Psoas muscle (tissue), 8 donors: Measurements from ENCODE around the gene ARHGAP10. TPM values are rescaled to one million over a fixed set of nuclear protein-coding genes. Genes with fewer than 3 reads are reported as not detected.

Experiments
- ATAC-seq, 4 donors: fragments of 200-7000 bp; cut with Tn5 transposase; one replicate each; pipeline ENCODE4 v1.9.1; 2020; ENCODE audit warnings: moderate library complexity in 3 of 4, mild to moderate bottlenecking in 2 of 4
- DNase-seq, 2 donors: peaks; one replicate each; pipeline ENCODE4 v3.0.0-alpha.2; 2020
- H3K27ac ChIP-seq: fragments of 200-600 bp; one replicate; pipeline ENCODE4 v1.8.0; 2022
- H3K27me3 ChIP-seq, 3 donors: fragments of 200-600 bp in 1 of 3; one replicate each; pipeline versions ENCODE4 v1.6.1 to v1.8.0; 2013 to 2022; ENCODE audit warnings: low read length in 2 of 3, mild to moderate bottlenecking in 2 of 3, moderate library complexity in 1 of 3; ENCODE audit not compliant: insufficient read depth in 3 of 3
- H3K36me3 ChIP-seq, 2 donors: fragments of 200-600 bp in 1 of 2; one replicate each; pipeline versions ENCODE4 v1.6.1 to v1.8.0; 2013 to 2022; ENCODE audit warnings: low read depth in 1 of 2, mild to moderate bottlenecking in 1 of 2, moderate library complexity in 1 of 2; ENCODE audit not compliant: insufficient read depth in 1 of 2
- H3K4me1 ChIP-seq: fragments of 200-600 bp; one replicate; pipeline ENCODE4 v1.8.0; 2022
- H3K4me3 ChIP-seq: fragments of 200-600 bp; one replicate; pipeline ENCODE4 v1.8.0; 2022; ENCODE audit warnings: mild to moderate bottlenecking
- H3K9me3 ChIP-seq: fragments of 200-600 bp; one replicate; pipeline ENCODE4 v1.8.0; 2022
- CTCF ChIP-seq: fragments of 200-600 bp; IDR thresholded peaks from one replicate; pipeline ENCODE4 v1.8.0; 2022; ENCODE audit warnings: antibody characterized with exemption
- WGBS, 3 donors: extraction: QIAGEN DNeasy Blood & Tissue Kit; methylation state at CpG; one replicate each; pipeline versions ENCODE4 v1.1.6 to v1.1.7; 2013; 5-methylcytosine and 5-hydroxymethylcytosine counted together
- intact Hi-C, 2 donors: fragments of 100-400 bp; cut with DNase I; formaldehyde crosslinking; loops; one replicate each; pipeline versions ENCODE4 v1.11.0 to v1.14.2; 2022
- polyA plus RNA-seq, 3 donors: library from polyadenylated mRNA; stranded (reverse); fragments of 200-250 nt; gene quantifications; one replicate each; pipeline ENCODE4 v1.2.3, GENCODE V29; 2013
- total RNA-seq, 4 donors: library from RNA; stranded (reverse); fragmentation: NEBNext Ultra II Directional in 2 of 4; extraction: Animal tissue kit (Norgen Biotek cat#: 25700) in 2 of 4; gene quantifications; one replicate each; pipeline versions ENCODE4 v1.2.1 to v1.2.4, GENCODE V29; 2021 to 2023
- donor health status: healthy with polysubstance abuse.
- donor health status: DM: no; HTN: no; CAD: no; lungs with moderate emphysema.
- donor health status: Bipolar disorder and iron deficiency.
- donor health status: healthy.
- donor health status: DM: yes; HTN: yes; CAD: no.
- donor health status: DM: no; HTN: no; CAD: no.
- donor health status: DM: no; HTN: no; CAD: no.
- donor health status: DM: yes; HTN: yes; CAD: no.

ARHGAP10 gene
- total and polyA plus RNA-seq, 7 donors: 28.8 to 43.5 (median 34.0) TPM

- no peaks in the 10 kb centered on the region for H3K9me3 ChIP-seq
- ATAC-seq (no peak), DNase-seq (no peak)
- H3K36me3 ChIP-seq: no peaks in the 10 kb centered on the region
- 92 to 93% (median 92%) methylated on average over 4 of the region's 4 CpGs for WGBS, 3 donors
- H3K27me3 ChIP-seq: no peaks in the 10 kb centered on the region
- no peak overlapping the region for H3K4me3 ChIP-seq
- intact Hi-C loops: no loop called here
- TF ChIP-seq CTCF: no peak
- peak overlapping the region; percentile 90 for H3K27ac ChIP-seq
- peaks cover 64% of the 10 kb centered on the region for H3K4me1 ChIP-seq
These were observed 37.5 kb downstream of the ARHGAP10 start for GRCh38 chr4:147769386-147769785.

- Histone ChIP-seq H3K36me3 (no peaks in the 10 kb centered on the region), H3K27ac (peak overlapping the region; percentile 90), H3K9me3 (no peaks in the 10 kb centered on the region), H3K4me3 (no peak overlapping the region), H3K4me1 (peaks cover 78% of the 10 kb centered on the region), H3K27me3 (no peaks in the 10 kb centered on the region)
- ATAC-seq: no peak
- no peak for DNase-seq
- TF ChIP-seq CTCF: no peak
- 93 to 97% (median 97%) methylated on average over 2 of the region's 2 CpGs for WGBS, 3 donors
- intact Hi-C loops: loop anchor here in 1 of 2 donors (5.0 kb wide), 2 partner anchors 39 to 51 kb away; partner anchors contain the start of gene ARHGAP10
These were observed 38.9 kb downstream of the ARHGAP10 start for GRCh38 chr4:147770831-147771230.

GRCh38 chr4:147772056-147772455 is 40.2 kb downstream of the ARHGAP10 start:
- Histone ChIP-seq H3K9me3 (no peaks in the 10 kb centered on the region), H3K4me1 (peaks cover 85% of the 10 kb centered on the region), H3K4me3 (peak overlapping the region; percentile 13), H3K27me3 (no peaks in the 10 kb centered on the region), H3K36me3 (no peaks in the 10 kb centered on the region), H3K27ac (peak overlapping the region; percentile 90)
- DNase-seq (no peak), ATAC-seq (peak; percentile 12 to 44 (median 38))
- intact Hi-C loops: loop anchor here (2.0 to 5.0 kb wide), 3 partner anchors 17 to 50 kb away; partner anchors contain the start of gene ARHGAP10 (in 1 of the 2)
- WGBS, 3 donors: 57 to 70% (median 58%) methylated on average over 8 of the region's 8 CpGs
- TF ChIP-seq CTCF: peak; percentile 12

GRCh38 chr4:147772459-147772969 is 40.6 kb downstream of the ARHGAP10 start:
- H3K4me1 ChIP-seq: peaks cover 84% of the 10 kb centered on the region
- no peaks in the 10 kb centered on the region for H3K36me3 ChIP-seq
- no peaks in the 10 kb centered on the region for H3K27me3 ChIP-seq
- TF ChIP-seq CTCF: no peak
- peak; percentile 68 to 76 (median 76) for ATAC-seq
- H3K27ac ChIP-seq: peak overlapping the region; percentile 90
- WGBS, 3 donors: 1 to 9% (median 5%) methylated on average over 5 of the region's 5 CpGs
- peak overlapping the region; percentile 13 for H3K4me3 ChIP-seq
- intact Hi-C loops: loop anchor here (2.0 to 5.0 kb wide), 3 partner anchors 16 to 50 kb away; partner anchors contain the start of gene ARHGAP10 (in 1 of the 2)
- H3K9me3 ChIP-seq: no peaks in the 10 kb centered on the region
- DNase-seq: no peak
